GM12878 (cell line): ENCODE data around the gene TATDN3. TPM values are rescaled to one million over a fixed set of nuclear protein-coding genes. Genes with fewer than 3 reads are reported as not detected.

Experiments used
- ATAC-seq: fragments of 200-7000 bp; cut with Tn5 transposase; 3 replicates; pipeline ENCODE4 v1.9.1; 2020; ENCODE audit warnings: mild to moderate bottlenecking, moderate library complexity
- BruUV-seq: library from RNA; stranded (reverse); fragments of 400-500 nt; replicated peaks from 2 replicates; lab custom pipeline; 2021; lab: Mats Ljungman, UMichigan
- CTCF ChIA-PET: fragments of 300-600 bp; sonication (Branson Sonifier 250); formaldehyde crosslinking; extraction: SDS; loops from one replicate; lab custom pipeline; 2021; ENCODE audit warnings: inconsistent platforms; lab: Yijun Ruan, JAX
- POLR2A ChIA-PET: fragments of 350-600 bp; formaldehyde crosslinking; extraction: SDS; loops from one replicate; lab custom pipeline; 2021; ENCODE audit warnings: inconsistent platforms; lab: Charles Lee
- RAD21 ChIA-PET: fragments of 300-600 bp; sonication (Branson Sonifier 250); formaldehyde crosslinking; loops from one replicate; lab custom pipeline; 2023; ENCODE audit warnings: antibody characterized with exemption; ENCODE audit not compliant: unreplicated experiment; lab: Charles Lee
- SMC1A ChIA-PET: fragments of 300-600 bp; sonication (Branson Sonifier 250); formaldehyde crosslinking; loops from one replicate; lab custom pipeline; 2023; ENCODE audit not compliant: unreplicated experiment, uncharacterized antibody; lab: Charles Lee
- DNase-seq: peaks from one replicate; pipeline ENCODE4 v3.0.0-alpha.2; 2011; ENCODE audit warnings: low read depth, low spot score
- FAIRE-seq: peaks from 3 replicates; lab custom pipeline; 2011; peaks lifted over from hg19 to GRCh38; lab: Jason Lieb, UNC
- H2AFZ ChIP-seq: 2 replicates; pipeline ENCODE4 v1.6.0; 2011; ENCODE audit warnings: low read depth, low read length, control low read depth; ENCODE audit not compliant: control insufficient read depth
- H3K27ac ChIP-seq: 2 replicates; pipeline ENCODE4 v1.5.1; 2011; ENCODE audit warnings: control low read depth; ENCODE audit not compliant: control insufficient read depth, insufficient read depth
- H3K27me3 ChIP-seq, 2 experiments: replicated peaks in 1 of 2; 2 replicates each; pipeline versions ENCODE4 v1.6.0 to v1.6.1; 2011; ENCODE audit warnings: low read length in 1 of 2; ENCODE audit not compliant: control insufficient read depth in 2 of 2, insufficient read depth in 2 of 2
- H3K36me3 ChIP-seq, 2 experiments: 2 replicates each; pipeline ENCODE4 v1.5.1; 2011; ENCODE audit warnings: low read length in 1 of 2; ENCODE audit not compliant: control insufficient read depth in 2 of 2, insufficient read depth in 2 of 2
- H3K4me1 ChIP-seq: 2 replicates; pipeline ENCODE4 v1.6.1; 2011; ENCODE audit warnings: mild to moderate bottlenecking, low read length, moderate library complexity, mixed read lengths; ENCODE audit not compliant: control insufficient read depth, insufficient read depth
- H3K4me2 ChIP-seq: 2 replicates; pipeline ENCODE4 v1.6.0; 2011; ENCODE audit warnings: control low read depth; ENCODE audit not compliant: control insufficient read depth, insufficient read depth
- H3K4me3 ChIP-seq: fragments of 200-600 bp; sonication (generic); 2 replicates; pipeline ENCODE4 v1.5.1; 2016
- H3K79me2 ChIP-seq: 2 replicates; pipeline ENCODE4 v1.6.0; 2011; ENCODE audit warnings: low read length; ENCODE audit not compliant: control insufficient read depth, insufficient read depth
- H3K9ac ChIP-seq: 2 replicates; pipeline ENCODE4 v1.8.0; 2011; ENCODE audit warnings: low read length, control low read depth, mixed read lengths; ENCODE audit not compliant: control insufficient read depth, insufficient read depth
- H3K9me3 ChIP-seq: replicated peaks from 3 replicates; pipeline ENCODE4 v1.5.1; 2011; ENCODE audit warnings: mild to moderate bottlenecking, low read length; ENCODE audit not compliant: control insufficient read depth, insufficient read depth
- H4K20me1 ChIP-seq: 2 replicates; pipeline ENCODE4 v1.6.0; 2011; ENCODE audit not compliant: control insufficient read depth, insufficient read depth
- BACH1 ChIP-seq: fragments of 450-650 bp; IDR thresholded peaks from 2 replicates; pipeline ENCODE4 v1.6.1; 2017; ENCODE audit warnings: mild to moderate bottlenecking, borderline replicate concordance
- BHLHE40 ChIP-seq, 2 experiments: fragments of 450-650 bp in 1 of 2; IDR thresholded peaks; 2 replicates each; pipeline ENCODE4 v1.6.1; 2011 to 2017; ENCODE audit warnings: low read depth in 2 of 2, borderline replicate concordance in 1 of 2, improper control_type of control experiment in 1 of 2, low read length in 1 of 2, mild to moderate bottlenecking in 1 of 2
- CBFB ChIP-seq: IDR thresholded peaks from 2 replicates; pipeline ENCODE4 v1.6.1; 2016; ENCODE audit warnings: antibody characterized with exemption, low read depth
- ELK1 ChIP-seq: IDR thresholded peaks from 2 replicates; pipeline ENCODE4 v1.6.1; 2012; ENCODE audit warnings: low read depth, low read length, improper control_type of control experiment
- PKNOX1 ChIP-seq: fragments of 450-650 bp; IDR thresholded peaks from 2 replicates; pipeline ENCODE4 v1.6.1; 2016; ENCODE audit warnings: mild to moderate bottlenecking
- POLR2A ChIP-seq: IDR thresholded peaks from 2 replicates; pipeline ENCODE4 v1.6.1; 2011; ENCODE audit warnings: low read depth, mild to moderate bottlenecking, low read length
- SIX5 ChIP-seq: IDR thresholded peaks from 2 replicates; pipeline ENCODE4 v1.6.1; 2011; ENCODE audit warnings: mild to moderate bottlenecking, low read depth, low read length, moderate library complexity; ENCODE audit not compliant: severe bottlenecking
- TCF7 ChIP-seq: IDR thresholded peaks from 2 replicates; pipeline ENCODE4 v1.6.1; 2014; ENCODE audit warnings: antibody characterized with exemption, borderline replicate concordance
- WGBS: methylation state at CpG from one replicate; pipeline ENCODE4 v1.1.6; 2016; ENCODE audit warnings: low lambda C conversion rate; ENCODE audit not compliant: insufficient replicate concordance, insufficient coverage; ENCODE audit errors: missing lambda C conversion rate; 5-methylcytosine and 5-hydroxymethylcytosine counted together
- in situ Hi-C: fragments of 300-500 bp; cut with MboI; formaldehyde crosslinking; loops from 9 replicates; pipeline ENCODE4 v1.14.3; 2018; ENCODE audit warnings: mixed read lengths
- intact Hi-C: fragments of 100-400 bp; cut with micrococcal nuclease; formaldehyde crosslinking; loops from one replicate; pipeline ENCODE4 v1.14.2; 2022; ENCODE audit not compliant: unreplicated experiment
- polyA plus RNA-seq, 11 experiments: library from polyadenylated mRNA; depleted of rRNA in 4 of 11; unstranded in 6 of 11; stranded (reverse) in 5 of 11; fragments of >200 nt; fragmentation: Nextera tagmentation in 4 of 11; fragmentation: Illumina TruSeq in 1 of 11; extraction: Ambion mirVana in 4 of 11; extraction: Trizol in 1 of 11; gene quantifications; 1 replicate in 1 of 11; 2 replicates in 10 of 11; pipeline versions ENCODE4 v1.2.1 to v1.2.3, GENCODE V29; 2011 to 2016; ENCODE audit warnings: inconsistent platforms in 2 of 11, missing spikeins in 2 of 11, low read depth in 1 of 11
- total RNA-seq, 4 experiments: library from RNA; depleted of rRNA in 3 of 4; stranded (reverse); fragments of >200 nt in 3 of 4; fragmentation: Illumina TruSeq in 1 of 4; extraction: Trizol in 1 of 4; gene quantifications; 2 replicates each; pipeline versions ENCODE4 v1.2.1 to v1.2.3, GENCODE V29; 2013 to 2021

The TATDN3 gene
- total and polyA plus RNA-seq, 10 of the 15 experiments (the other 5 are each of a cell fraction or from before 2014, with no cell fraction given) = 15.5 to 40.0 (median 22.7) TPM

DNA sequence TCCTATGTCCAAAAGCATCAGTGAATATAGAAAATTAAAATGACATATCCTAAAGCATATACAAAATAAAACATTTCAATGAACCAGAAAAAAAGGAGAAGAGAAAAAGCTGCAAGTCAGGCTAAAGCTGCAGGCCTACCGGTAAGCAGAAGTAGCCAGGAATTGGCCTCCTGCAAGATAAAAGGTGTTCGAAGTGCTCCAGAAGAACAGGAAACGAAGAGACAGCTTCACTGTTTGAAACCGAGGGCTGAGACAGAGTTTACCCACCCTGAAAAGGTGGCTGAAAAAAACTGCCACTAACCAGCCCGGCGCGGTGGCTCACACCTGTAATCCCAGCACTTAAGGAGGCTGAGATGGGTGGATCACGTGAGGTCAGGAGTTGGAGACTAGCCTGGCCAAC, 37.5 kb upstream of the TATDN3 start:
- TF ChIP-seq BACH1 (no peak), BHLHE40 (IDR thresholded peaks at IDR 0.05; ENCODE audit: borderline replicate concordance in 1 of 2, low read depth in 2 of 2, low read length in 1 of 2) (peak in 1 of 2 experiments; percentile 64; a peak in 2 of 4 replicates)
- Histone ChIP-seq H3K27ac (peak overlapping the region; percentile 46), H4K20me1 (no peaks in the 10 kb centered on the region), H3K4me1 (peaks cover 37% of the 10 kb centered on the region), H2AFZ (no peak overlapping the region), H3K4me3 (no peak overlapping the region), H3K4me2 (peak overlapping the region; percentile 93), H3K79me2 (no peaks in the 10 kb centered on the region; the same call in none of the 2 replicates), H3K9me3 (no peaks in the 10 kb centered on the region), H3K9ac (no peak overlapping the region), H3K27me3 (no peaks in the 10 kb centered on the region), H3K36me3 (0 out of 4 replicates have a peak, but pooled peaks cover 0 to 2% of the 10 kb centered on the region in 2 experiments)
- intact Hi-C loops = loop anchor here (5.0 to 10.0 kb wide), 2 partner anchors 52 to 279 kb away; no protein-coding TSS in a partner anchor
- ChIA-PET POLR2A (interaction anchor here (0.5 to 1.1 kb wide), 3 partner anchors 52 to 277 kb away, joined by 3 to 5 read pairs (median 4); partner anchors contain the start of gene ATF3), SMC1A (interaction anchor here (0.7 to 4.4 kb wide), 16 partner anchors 13 to 298 kb away, joined by 3 to 11 read pairs (median 4); no protein-coding TSS in a partner anchor), RAD21 (interaction anchor here (0.7 to 4.1 kb wide), 8 partner anchors 15 to 277 kb away, joined by 3 to 19 read pairs (median 4); no protein-coding TSS in a partner anchor), CTCF (interaction anchor here (0.7 to 5.1 kb wide), 19 partner anchors 9 to 298 kb away, joined by 3 to 33 read pairs (median 4); no protein-coding TSS in a partner anchor)
- DNase-seq = no peak
- WGBS = 4% methylated on average over 8 of the region's 8 CpGs
- no peak for FAIRE-seq
- no TSS peak for BruUV-seq
- in situ Hi-C loops = no loop called here
- peak; percentile 35 for ATAC-seq

- H3K9ac ChIP-seq = no peak overlapping the region
- H3K79me2 ChIP-seq = peaks cover 2% of the 10 kb centered on the region
- in situ Hi-C loops = no loop called here
- no peak for FAIRE-seq
- peak overlapping the region; percentile 46 for H3K27ac ChIP-seq
- ATAC-seq = no peak
- H3K9me3 ChIP-seq = no peaks in the 10 kb centered on the region
- H3K36me3 ChIP-seq = 0 out of 4 replicates have a peak, but pooled peaks cover 0 to 2% of the 10 kb centered on the region in 2 experiments
- H4K20me1 ChIP-seq = no peaks in the 10 kb centered on the region
- H3K4me2 ChIP-seq = peak overlapping the region; percentile 93; the same call in 1 of the 2 replicates
- H3K27me3 ChIP-seq = no peaks in the 10 kb centered on the region
- ChIA-PET POLR2A (interaction anchor here (0.6 to 0.9 kb wide), 2 partner anchors 146 to 297 kb away, joined by 3 read pairs; partner anchors contain the start of genes ATF3 and RPS6KC1), RAD21 (interaction anchor here (0.6 to 4.1 kb wide), 8 partner anchors 14 to 715 kb away, joined by 3 to 19 read pairs (median 4); no protein-coding TSS in a partner anchor), CTCF (interaction anchor here (1.0 to 5.1 kb wide), 17 partner anchors 9 to 299 kb away, joined by 3 to 33 read pairs (median 5); no protein-coding TSS in a partner anchor), SMC1A (interaction anchor here (0.6 to 4.4 kb wide), 15 partner anchors 10 to 299 kb away, joined by 3 to 11 read pairs (median 4); no protein-coding TSS in a partner anchor)
- intact Hi-C loops = loop anchor here (5.0 to 10.0 kb wide), 2 partner anchors 52 to 280 kb away; no protein-coding TSS in a partner anchor
- H3K4me3 ChIP-seq = no peak overlapping the region
- 42% methylated on average over 1 of the region's 1 CpG for WGBS
- TF ChIP-seq PKNOX1 (no peak), CBFB (no peak), POLR2A (no peak), ELK1 (no peak), SIX5 (no peak), TCF7 (no peak)
- H2AFZ ChIP-seq = no peak overlapping the region
- DNase-seq = no peak
- no TSS peak for BruUV-seq
- peaks cover 32% of the 10 kb centered on the region for H3K4me1 ChIP-seq
Measured at GRCh38 chr1:212754680-212755079, 37.0 kb upstream of the TATDN3 start.
